WTC11 (cell line): ENCODE measurements around the gene GALNT2. TPM values are rescaled to one million over a fixed set of nuclear protein-coding genes. Genes with fewer than 3 reads are reported as not detected.
A peak's percentile ranks its signal among the peaks of the same experiment; 100 is the strongest.

ENCODE experiments used
- ATAC-seq: fragments of 200-7000 bp; cut with Tn5 transposase; 2 replicates; pipeline ENCODE4 v1.10.0; 2021; ENCODE audit warnings: mild to moderate bottlenecking, moderate library complexity
- CTCF ChIA-PET: fragments of 300-600 bp; sonication (Branson Sonifier 250); formaldehyde crosslinking; loops from one replicate; lab custom pipeline; 2021; ENCODE audit warnings: antibody characterized with exemption; lab: Charles Lee
- POLR2A ChIA-PET: fragments of 350-600 bp; sonication (Branson Sonifier 250); formaldehyde crosslinking; loops from one replicate; lab custom pipeline; 2021; ENCODE audit warnings: antibody characterized with exemption; lab: Charles Lee
- DNase-seq: peaks from one replicate; pipeline ENCODE4 v3.0.0; 2021; ENCODE audit warnings: low spot score
- H3K27ac Mint-ChIP-seq: 2 replicates; pipeline ENCODE4 v1.8.0; 2021; ENCODE audit warnings: mixed read lengths
- H3K27me3 Mint-ChIP-seq: 2 replicates; pipeline ENCODE4 v1.8.0; 2021; ENCODE audit warnings: low read depth, mild to moderate bottlenecking, moderate library complexity, mixed read lengths
- H3K36me3 Mint-ChIP-seq: 2 replicates; pipeline ENCODE4 v1.8.0; 2021; ENCODE audit warnings: mixed read lengths
- H3K4me1 Mint-ChIP-seq: 2 replicates; pipeline ENCODE4 v1.8.0; 2022; ENCODE audit warnings: mixed read lengths
- H3K4me3 Mint-ChIP-seq: 2 replicates; pipeline ENCODE4 v1.8.0; 2021; ENCODE audit warnings: mild to moderate bottlenecking, moderate library complexity, mixed read lengths
- H3K9me3 Mint-ChIP-seq: 2 replicates; pipeline ENCODE4 v1.8.0; 2021; ENCODE audit warnings: mixed read lengths
- CBFB ChIP-seq: sonication (generic); formaldehyde crosslinking; IDR thresholded peaks from 2 replicates; pipeline ENCODE4 v1.8.1; 2022; ENCODE audit warnings: mild to moderate bottlenecking, low read depth, missing genetic modification reagents
- CREM ChIP-seq: sonication (generic); formaldehyde crosslinking; IDR thresholded peaks from 2 replicates; pipeline ENCODE4 v1.8.1; 2022; ENCODE audit warnings: mild to moderate bottlenecking, missing genetic modification reagents, moderate library complexity
- FOXK1 ChIP-seq: sonication (generic); formaldehyde crosslinking; IDR thresholded peaks from 2 replicates; pipeline ENCODE4 v1.8.0; 2022; ENCODE audit warnings: mild to moderate bottlenecking, moderate library complexity, missing genetic modification reagents
- GRHL2 ChIP-seq: fragments of 250-450 bp; sonication (Bioruptor Pico); IDR thresholded peaks from 2 replicates; pipeline ENCODE4 v1.8.0; 2022; ENCODE audit warnings: mild to moderate bottlenecking, moderate library complexity; ENCODE audit not compliant: insufficient replicate concordance, severe bottlenecking
- JAZF1 ChIP-seq: fragments of 250-450 bp; sonication (Bioruptor Pico); IDR thresholded peaks from 2 replicates; pipeline ENCODE4 v1.9.0; 2021; ENCODE audit warnings: moderate library complexity, mild to moderate bottlenecking, inconsistent platforms
- MXD4 ChIP-seq: fragments of 250-450 bp; sonication (Bioruptor Pico); IDR thresholded peaks from 2 replicates; pipeline ENCODE4 v1.8.0; 2021; ENCODE audit warnings: mild to moderate bottlenecking, moderate library complexity, borderline replicate concordance
- TEAD4 ChIP-seq: sonication (generic); formaldehyde crosslinking; IDR thresholded peaks from 2 replicates; pipeline ENCODE4 v1.8.0; 2022; ENCODE audit warnings: mild to moderate bottlenecking, missing genetic modification reagents
- ZNF416 ChIP-seq: fragments of 250-450 bp; sonication (Bioruptor Pico); IDR thresholded peaks from 2 replicates; pipeline ENCODE4 v1.9.0; 2021; ENCODE audit warnings: mild to moderate bottlenecking, inconsistent platforms
- ZNF671 ChIP-seq: fragments of 250-450 bp; sonication (Bioruptor Pico); IDR thresholded peaks from 2 replicates; pipeline ENCODE4 v1.8.0; 2021; ENCODE audit warnings: mild to moderate bottlenecking
- total RNA-seq: library from RNA; stranded (reverse); gene quantifications from 3 replicates; pipeline ENCODE4 v1.2.3, GENCODE V29; 2021
- TF ChIP-seq, protein P1 (sequence below): fragments of 250-450 bp; sonication (Bioruptor Pico); IDR thresholded peaks from 2 replicates; pipeline ENCODE4 v2.1.2; 2022; ENCODE audit warnings: mild to moderate bottlenecking, moderate library complexity
- TF ChIP-seq, protein P2 (sequence below): sonication (generic); formaldehyde crosslinking; IDR thresholded peaks from 2 replicates; pipeline ENCODE4 v1.8.1; 2022; ENCODE audit warnings: missing genetic modification reagents, borderline replicate concordance
- TF ChIP-seq, protein P3 (sequence below): fragments of 250-450 bp; sonication (Bioruptor Pico); IDR thresholded peaks from 2 replicates; pipeline ENCODE4 v1.8.0; 2021; ENCODE audit warnings: mild to moderate bottlenecking
- TF ChIP-seq, protein P4 (sequence below): sonication (generic); formaldehyde crosslinking; IDR thresholded peaks from 2 replicates; pipeline ENCODE4 v1.8.0; 2022; ENCODE audit warnings: missing genetic modification reagents
- TF ChIP-seq, protein P5 (sequence below): sonication (generic); formaldehyde crosslinking; IDR thresholded peaks from 2 replicates; pipeline ENCODE4 v1.8.1; 2022; ENCODE audit warnings: low read depth, mild to moderate bottlenecking, moderate library complexity, missing genetic modification reagents, borderline replicate concordance
- TF ChIP-seq, protein P6 (sequence below): sonication (generic); formaldehyde crosslinking; IDR thresholded peaks from 2 replicates; pipeline ENCODE4 v1.8.1; 2023; ENCODE audit warnings: mild to moderate bottlenecking, missing genetic modification reagents

The GALNT2 gene
- total RNA-seq, 1 experiment from 2014 or later, result 74.8 TPM

DNA sequence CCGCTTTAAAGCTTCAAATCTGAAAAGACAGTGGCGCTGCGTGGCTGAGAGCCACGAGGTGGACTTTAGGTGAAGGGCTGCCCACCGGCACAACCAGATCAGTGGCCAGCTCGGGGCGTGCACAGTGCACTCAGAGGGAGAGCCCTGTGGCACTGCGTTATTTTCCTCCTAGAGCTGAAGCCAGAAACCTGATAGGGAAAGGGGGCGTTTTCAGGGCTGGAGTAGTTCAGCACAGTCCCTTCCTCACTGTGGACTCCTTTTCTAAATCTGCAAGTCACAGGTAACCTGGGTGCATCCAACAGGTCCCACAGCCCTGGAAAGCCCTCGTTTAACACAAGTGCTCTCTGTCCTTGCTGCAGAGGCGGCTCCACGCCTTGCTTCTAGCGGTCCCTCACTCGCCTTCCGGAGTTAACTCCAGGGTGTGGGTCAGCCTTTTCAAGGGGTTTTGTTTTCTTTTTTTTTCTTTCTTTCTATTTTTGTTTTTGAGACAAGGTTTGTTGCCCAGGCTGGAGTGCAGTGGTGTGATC, 81.2 kb downstream of the GALNT2 start:
- CTCF ChIA-PET, result interaction anchor here (0.7 kb wide), 1 partner anchor 14 kb away, joined by 4 read pairs; no protein-coding TSS in a partner anchor
- peak overlapping the region; percentile 65 for H3K27ac Mint-ChIP-seq

More for the DNA sequence above, 81.2 kb downstream of the GALNT2 start:
- TF ChIP-seq ZNF416 (no peak), GRHL2 (CRISPR knock-in tag) (no peak), CREM (CRISPR knock-in tag) (no peak), FOXK1 (CRISPR knock-in tag) (no peak), ZNF671 (CRISPR knock-in tag) (no peak), CBFB (CRISPR knock-in tag) (no peak), TEAD4 (CRISPR knock-in tag) (no peak), MXD4 (CRISPR knock-in tag) (no peak), JAZF1 (CRISPR knock-in tag) (no peak)
- TF ChIP-seq, protein P1, sequence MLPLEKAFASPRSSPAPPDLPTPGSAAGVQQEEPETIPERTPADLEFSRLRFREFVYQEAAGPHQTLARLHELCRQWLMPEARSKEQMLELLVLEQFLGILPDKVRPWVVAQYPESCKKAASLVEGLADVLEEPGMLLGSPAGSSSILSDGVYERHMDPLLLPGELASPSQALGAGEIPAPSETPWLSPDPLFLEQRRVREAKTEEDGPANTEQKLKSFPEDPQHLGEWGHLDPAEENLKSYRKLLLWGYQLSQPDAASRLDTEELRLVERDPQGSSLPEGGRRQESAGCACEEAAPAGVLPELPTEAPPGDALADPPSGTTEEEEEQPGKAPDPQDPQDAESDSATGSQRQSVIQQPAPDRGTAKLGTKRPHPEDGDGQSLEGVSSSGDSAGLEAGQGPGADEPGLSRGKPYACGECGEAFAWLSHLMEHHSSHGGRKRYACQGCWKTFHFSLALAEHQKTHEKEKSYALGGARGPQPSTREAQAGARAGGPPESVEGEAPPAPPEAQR (CRISPR knock-in tag), result no peak
- TF ChIP-seq, protein P2, sequence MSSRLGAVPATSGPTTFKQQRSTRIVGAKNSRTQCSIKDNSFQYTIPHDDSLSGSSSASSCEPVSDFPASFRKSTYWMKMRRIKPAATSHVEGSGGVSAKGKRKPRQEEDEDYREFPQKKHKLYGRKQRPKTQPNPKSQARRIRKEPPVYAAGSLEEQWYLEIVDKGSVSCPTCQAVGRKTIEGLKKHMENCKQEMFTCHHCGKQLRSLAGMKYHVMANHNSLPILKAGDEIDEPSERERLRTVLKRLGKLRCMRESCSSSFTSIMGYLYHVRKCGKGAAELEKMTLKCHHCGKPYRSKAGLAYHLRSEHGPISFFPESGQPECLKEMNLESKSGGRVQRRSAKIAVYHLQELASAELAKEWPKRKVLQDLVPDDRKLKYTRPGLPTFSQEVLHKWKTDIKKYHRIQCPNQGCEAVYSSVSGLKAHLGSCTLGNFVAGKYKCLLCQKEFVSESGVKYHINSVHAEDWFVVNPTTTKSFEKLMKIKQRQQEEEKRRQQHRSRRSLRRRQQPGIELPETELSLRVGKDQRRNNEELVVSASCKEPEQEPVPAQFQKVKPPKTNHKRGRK (CRISPR knock-in tag), result no peak
- TF ChIP-seq, protein P3, sequence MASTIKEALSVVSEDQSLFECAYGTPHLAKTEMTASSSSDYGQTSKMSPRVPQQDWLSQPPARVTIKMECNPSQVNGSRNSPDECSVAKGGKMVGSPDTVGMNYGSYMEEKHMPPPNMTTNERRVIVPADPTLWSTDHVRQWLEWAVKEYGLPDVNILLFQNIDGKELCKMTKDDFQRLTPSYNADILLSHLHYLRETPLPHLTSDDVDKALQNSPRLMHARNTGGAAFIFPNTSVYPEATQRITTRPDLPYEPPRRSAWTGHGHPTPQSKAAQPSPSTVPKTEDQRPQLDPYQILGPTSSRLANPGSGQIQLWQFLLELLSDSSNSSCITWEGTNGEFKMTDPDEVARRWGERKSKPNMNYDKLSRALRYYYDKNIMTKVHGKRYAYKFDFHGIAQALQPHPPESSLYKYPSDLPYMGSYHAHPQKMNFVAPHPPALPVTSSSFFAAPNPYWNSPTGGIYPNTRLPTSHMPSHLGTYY (CRISPR knock-in tag), result no peak
- TF ChIP-seq, protein P4, sequence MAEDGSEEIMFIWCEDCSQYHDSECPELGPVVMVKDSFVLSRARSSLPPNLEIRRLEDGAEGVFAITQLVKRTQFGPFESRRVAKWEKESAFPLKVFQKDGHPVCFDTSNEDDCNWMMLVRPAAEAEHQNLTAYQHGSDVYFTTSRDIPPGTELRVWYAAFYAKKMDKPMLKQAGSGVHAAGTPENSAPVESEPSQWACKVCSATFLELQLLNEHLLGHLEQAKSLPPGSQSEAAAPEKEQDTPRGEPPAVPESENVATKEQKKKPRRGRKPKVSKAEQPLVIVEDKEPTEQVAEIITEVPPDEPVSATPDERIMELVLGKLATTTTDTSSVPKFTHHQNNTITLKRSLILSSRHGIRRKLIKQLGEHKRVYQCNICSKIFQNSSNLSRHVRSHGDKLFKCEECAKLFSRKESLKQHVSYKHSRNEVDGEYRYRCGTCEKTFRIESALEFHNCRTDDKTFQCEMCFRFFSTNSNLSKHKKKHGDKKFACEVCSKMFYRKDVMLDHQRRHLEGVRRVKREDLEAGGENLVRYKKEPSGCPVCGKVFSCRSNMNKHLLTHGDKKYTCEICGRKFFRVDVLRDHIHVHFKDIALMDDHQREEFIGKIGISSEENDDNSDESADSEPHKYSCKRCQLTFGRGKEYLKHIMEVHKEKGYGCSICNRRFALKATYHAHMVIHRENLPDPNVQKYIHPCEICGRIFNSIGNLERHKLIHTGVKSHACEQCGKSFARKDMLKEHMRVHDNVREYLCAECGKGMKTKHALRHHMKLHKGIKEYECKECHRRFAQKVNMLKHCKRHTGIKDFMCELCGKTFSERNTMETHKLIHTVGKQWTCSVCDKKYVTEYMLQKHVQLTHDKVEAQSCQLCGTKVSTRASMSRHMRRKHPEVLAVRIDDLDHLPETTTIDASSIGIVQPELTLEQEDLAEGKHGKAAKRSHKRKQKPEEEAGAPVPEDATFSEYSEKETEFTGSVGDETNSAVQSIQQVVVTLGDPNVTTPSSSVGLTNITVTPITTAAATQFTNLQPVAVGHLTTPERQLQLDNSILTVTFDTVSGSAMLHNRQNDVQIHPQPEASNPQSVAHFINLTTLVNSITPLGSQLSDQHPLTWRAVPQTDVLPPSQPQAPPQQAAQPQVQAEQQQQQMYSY, result no peak
- TF ChIP-seq, protein P5, sequence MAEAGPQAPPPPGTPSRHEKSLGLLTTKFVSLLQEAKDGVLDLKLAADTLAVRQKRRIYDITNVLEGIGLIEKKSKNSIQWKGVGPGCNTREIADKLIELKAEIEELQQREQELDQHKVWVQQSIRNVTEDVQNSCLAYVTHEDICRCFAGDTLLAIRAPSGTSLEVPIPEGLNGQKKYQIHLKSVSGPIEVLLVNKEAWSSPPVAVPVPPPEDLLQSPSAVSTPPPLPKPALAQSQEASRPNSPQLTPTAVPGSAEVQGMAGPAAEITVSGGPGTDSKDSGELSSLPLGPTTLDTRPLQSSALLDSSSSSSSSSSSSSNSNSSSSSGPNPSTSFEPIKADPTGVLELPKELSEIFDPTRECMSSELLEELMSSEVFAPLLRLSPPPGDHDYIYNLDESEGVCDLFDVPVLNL (CRISPR knock-in tag), result no peak
- TF ChIP-seq, protein P6, sequence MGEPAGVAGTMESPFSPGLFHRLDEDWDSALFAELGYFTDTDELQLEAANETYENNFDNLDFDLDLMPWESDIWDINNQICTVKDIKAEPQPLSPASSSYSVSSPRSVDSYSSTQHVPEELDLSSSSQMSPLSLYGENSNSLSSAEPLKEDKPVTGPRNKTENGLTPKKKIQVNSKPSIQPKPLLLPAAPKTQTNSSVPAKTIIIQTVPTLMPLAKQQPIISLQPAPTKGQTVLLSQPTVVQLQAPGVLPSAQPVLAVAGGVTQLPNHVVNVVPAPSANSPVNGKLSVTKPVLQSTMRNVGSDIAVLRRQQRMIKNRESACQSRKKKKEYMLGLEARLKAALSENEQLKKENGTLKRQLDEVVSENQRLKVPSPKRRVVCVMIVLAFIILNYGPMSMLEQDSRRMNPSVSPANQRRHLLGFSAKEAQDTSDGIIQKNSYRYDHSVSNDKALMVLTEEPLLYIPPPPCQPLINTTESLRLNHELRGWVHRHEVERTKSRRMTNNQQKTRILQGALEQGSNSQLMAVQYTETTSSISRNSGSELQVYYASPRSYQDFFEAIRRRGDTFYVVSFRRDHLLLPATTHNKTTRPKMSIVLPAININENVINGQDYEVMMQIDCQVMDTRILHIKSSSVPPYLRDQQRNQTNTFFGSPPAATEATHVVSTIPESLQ (CRISPR knock-in tag), result no peak
- Mint-ChIP-seq H3K4me1 (peaks cover 59% of the 10 kb centered on the region), H3K36me3 (no peaks in the 10 kb centered on the region), H3K9me3 (no peaks in the 10 kb centered on the region), H3K4me3 (no peak overlapping the region), H3K27me3 (no peaks in the 10 kb centered on the region)
- ATAC-seq (no peak), DNase-seq (no peak)
- POLR2A ChIA-PET, result no interaction called here
